GM12873 (cell line): ENCODE data around the gene MTOR.

Experiments used
- CTCF ChIP-seq: IDR thresholded peaks from 2 replicates; pipeline ENCODE4 v1.5.1; 2012; ENCODE audit warnings: low read depth, mild to moderate bottlenecking, moderate library complexity, low read length, control low read depth; ENCODE audit not compliant: insufficient read depth; ENCODE audit errors: missing control alignments

Gene MTOR

DNA sequence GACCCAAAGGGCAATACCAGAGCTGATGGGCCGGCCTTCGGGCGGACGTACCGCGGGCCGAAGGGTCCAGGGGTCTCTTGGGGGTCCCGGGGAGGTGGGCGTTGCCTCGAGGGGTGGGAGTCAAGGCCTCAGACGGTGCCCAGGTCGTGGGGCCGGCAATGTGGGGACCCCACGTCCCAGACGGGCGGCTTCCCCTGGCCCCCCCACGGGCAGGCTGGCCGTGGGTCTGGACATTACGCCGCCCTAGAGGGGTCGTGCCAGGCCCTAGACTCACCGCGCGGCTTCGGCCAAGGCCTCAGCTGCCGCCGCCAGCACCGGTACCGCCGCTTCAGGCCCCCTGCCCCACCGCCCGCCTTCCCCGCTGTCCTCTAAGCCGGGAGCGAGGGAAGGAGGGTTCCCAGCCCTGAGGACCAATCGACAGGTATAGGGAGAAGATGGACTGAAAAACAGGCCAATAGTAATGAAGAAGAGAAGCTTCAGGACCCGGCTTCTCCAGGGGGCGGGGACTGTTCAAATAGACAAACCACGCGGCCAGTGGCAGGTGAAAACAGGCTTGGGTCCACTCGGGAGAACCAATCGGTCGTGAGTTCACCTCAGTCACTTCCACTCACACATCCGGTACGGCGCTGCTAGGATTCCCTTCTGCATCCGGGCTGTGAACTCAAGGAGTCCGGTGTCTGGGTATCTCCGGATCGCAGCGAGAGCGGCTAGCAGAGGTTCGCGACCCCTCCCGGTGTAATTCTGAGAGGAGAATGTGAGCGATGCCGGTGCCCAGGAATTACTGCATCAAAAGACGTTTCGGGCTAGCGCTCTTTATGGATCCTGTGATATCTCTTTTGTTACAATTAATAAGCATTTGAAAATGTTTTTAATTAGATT, at the start of gene MTOR:
TSS of gene MTOR (minus strand) at position 381 of the 879 bp plus-strand sequence. CDS start 3,142 bp downstream, outside the sequence.
- peak; percentile 38 for TF ChIP-seq CTCF

DNA sequence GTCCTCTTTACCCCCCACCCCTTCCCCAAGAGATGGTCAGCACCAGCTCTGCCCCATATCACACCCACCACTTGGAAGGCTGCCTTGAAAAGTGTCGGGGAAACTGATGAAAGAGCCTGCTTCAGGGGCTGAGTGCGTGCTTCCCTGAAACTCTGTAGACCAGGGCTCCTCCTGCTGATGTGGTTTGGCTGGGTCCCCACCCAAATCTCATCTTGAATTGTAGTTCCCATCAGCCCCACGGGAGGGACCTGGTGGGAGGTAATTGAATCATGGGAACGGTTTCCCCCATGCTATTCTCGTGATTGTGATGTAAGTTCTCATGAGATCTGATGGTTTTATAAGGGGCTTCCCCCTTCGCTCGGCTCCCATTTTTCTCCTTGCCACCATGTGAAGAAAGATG, 47.0 kb upstream of the MTOR start:
- TF ChIP-seq CTCF, result no peak

- no peak for TF ChIP-seq CTCF
These were observed 46.4 kb upstream of the MTOR start for GRCh38 chr1:11308699-11309224.

DNA sequence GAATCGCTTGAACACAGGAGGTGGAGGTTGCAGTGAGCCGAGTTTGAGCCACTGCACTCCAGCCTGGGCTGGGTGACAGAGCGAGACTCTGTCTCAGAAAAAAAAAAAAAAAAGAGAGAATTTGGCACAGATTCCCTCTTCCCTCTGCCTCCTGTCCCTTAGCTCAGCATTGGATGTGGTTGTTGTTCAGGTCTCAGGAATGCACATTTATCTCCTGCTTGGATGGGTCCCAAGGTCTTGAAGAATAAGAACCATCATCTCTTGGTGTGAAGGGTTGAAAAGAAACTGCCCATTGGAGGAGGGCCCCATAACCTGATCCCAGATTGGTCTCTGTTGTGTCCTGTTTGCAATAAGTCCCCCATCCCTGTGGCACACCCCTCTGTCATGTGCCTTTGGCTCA, 45.5 kb upstream of the MTOR start:
- no peak for TF ChIP-seq CTCF

DNA sequence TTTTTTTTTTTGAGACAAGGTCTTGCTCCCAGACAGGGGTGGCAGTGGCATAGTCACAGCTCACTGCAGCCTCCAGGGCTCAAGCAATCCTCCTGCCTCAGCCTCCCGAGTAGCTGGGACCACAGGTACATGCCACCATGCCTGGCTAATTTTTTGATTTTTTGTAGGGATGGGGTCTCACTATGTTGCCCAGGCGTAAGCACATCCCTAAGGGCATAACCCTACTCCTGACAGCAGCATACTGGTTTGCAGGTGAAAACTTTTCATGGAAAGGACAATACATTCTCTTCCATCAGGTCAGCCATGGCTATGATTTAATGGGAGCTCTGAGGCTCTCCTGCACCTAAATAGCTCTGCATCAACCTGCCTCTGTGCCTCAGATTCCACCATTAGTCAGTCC, 40.0 kb upstream of the MTOR start:
- TF ChIP-seq CTCF, result no peak

DNA sequence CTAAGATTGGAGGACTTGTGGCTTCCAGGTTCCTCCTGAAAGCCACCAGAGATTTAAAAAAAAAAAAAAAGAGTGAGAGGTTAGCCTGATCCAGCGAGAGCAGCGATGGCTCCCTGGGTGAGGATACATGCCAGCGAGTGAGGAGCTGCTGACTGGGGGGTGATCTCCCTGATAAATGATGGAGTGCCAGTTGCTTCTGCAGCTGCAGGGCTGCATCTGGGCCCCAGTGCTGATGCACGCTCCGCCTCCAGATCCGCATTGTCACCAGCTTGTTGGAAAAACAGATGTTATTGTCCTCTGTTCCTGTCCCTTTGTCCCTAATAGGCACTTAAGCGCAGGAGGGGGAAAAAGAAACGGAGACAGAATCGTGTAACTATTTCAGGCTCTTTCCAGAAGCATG, 39.2 kb upstream of the MTOR start:
- TF ChIP-seq CTCF, result no peak

DNA sequence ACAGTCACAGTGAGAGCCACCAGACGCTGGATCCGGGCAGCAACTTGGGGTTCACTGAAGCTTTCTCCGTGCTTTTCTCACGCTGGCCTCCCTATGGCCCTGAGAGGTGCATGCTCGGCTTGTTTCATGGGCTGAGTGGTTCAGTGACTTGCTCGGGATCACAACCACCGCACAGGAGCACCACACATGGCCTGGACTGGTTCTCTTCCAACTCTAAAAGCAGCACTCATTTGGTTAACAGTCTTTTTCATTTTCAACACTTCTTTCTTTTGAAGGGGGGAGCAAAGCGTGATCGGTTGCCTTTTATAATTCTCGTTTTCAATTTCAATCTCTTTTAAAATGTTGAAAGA, 36.8 kb upstream of the MTOR start:
- no peak for TF ChIP-seq CTCF
